ENCODE data around the gene PRDM16. TPM values are rescaled to one million over a fixed set of nuclear protein-coding genes. Genes with fewer than 3 reads are reported as not detected.
A peak's percentile ranks its signal among the peaks of the same experiment; 100 is the strongest.

PRDM16 gene
- total and polyA plus RNA-seq, 2 of the 13 experiments (the other 11 are each of a cell fraction or from before 2014, with no cell fraction given) = 0.15 to 0.81 TPM

DNA sequence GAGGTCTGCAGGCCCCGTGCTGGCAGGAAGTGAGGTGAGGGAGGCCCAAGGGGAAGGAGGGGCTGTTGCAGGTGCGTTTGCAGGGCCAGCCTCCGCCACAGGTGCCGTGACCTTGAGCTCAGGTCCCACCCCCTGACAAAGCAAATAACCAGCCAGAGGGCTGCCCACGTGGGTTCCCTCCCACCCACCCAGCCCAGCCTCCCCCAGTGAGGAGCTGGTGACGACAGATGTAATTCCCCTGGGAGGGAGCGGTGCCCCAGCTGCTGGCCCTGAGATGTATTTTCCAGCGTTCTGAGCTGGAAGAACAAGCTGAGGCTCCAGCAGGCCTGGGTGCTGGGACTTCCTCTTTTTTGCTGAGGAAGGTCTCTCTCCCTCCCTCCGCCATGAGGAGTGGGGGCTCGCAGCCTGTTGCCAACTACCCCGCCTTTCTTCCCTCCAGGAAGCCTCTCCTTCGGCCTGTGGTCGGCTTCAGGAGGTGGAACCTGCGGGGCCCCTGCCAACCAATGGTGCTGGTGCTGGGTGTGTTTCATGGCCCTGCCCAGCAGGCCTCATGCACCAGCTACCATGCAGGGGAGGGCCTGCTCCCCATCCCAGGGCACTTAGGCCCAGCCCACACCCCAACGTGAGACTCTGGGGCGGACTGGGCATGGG, 153.2 kb downstream of the PRDM16 start (continued):
- TF ChIP-seq, protein P1, sequence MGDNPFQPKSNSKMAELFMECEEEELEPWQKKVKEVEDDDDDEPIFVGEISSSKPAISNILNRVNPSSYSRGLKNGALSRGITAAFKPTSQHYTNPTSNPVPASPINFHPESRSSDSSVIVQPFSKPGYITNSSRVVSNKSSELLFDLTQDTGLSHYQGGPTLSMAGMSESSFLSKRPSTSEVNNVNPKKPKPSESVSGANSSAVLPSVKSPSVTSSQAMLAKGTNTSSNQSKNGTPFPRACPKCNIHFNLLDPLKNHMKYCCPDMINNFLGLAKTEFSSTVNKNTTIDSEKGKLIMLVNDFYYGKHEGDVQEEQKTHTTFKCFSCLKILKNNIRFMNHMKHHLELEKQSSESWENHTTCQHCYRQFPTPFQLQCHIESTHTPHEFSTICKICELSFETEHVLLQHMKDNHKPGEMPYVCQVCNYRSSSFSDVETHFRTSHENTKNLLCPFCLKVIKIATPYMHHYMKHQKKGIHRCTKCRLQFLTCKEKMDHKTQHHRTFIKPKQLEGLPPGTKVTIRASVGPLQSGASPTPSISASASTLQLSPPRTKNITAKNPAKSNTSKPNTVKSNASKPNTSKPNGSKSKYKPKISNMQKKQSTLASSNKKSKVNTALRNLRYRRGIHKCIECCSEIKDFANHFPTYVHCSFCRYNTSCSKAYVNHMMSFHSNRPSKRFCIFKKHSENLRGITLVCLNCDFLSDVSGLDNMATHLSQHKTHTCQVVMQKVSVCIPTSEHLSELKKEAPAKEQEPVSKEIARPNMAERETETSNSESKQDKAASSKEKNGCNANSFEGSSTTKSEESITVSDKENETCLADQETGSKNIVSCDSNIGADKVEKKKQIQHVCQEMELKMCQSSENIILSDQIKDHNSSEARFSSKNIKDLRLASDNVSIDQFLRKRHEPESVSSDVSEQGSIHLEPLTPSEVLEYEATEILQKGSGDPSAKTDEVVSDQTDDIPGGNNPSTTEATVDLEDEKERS (CRISPR knock-in tag; IDR thresholded peaks at IDR 0.05) = no peak
- TF ChIP-seq NR2F6 (IDR thresholded peaks at IDR 0.05) (peak; percentile 30; the same call in 1 of the 2 replicates), NR2F6 (CRISPR knock-in tag; IDR thresholded peaks at IDR 0.05) (peak; percentile 54; the same call in 1 of the 2 replicates), ZNF329 (CRISPR knock-in tag; IDR thresholded peaks at IDR 0.05; ENCODE audit: low read depth) (no peak), ARNTL (CRISPR knock-in tag; IDR thresholded peaks at IDR 0.05) (peak; percentile 90), ZNF333 (CRISPR knock-in tag; IDR thresholded peaks at IDR 0.05; ENCODE audit: borderline replicate concordance) (no peak), HOXA3 (CRISPR knock-in tag; IDR thresholded peaks at IDR 0.05) (peak; percentile 78; the same call in 1 of the 2 replicates), POLR2AphosphoS5 (IDR thresholded peaks at IDR 0.05; ENCODE audit: low read depth, low read length) (peak; percentile 67), DMAP1 (CRISPR knock-in tag; IDR thresholded peaks at IDR 0.05) (0 out of 2 replicates have a peak, but pooled peaks have one; percentile 45), ZNF230 (CRISPR knock-in tag; IDR thresholded peaks at IDR 0.05) (peak; percentile 79; the same call in 1 of the 2 replicates), ETV5 (CRISPR knock-in tag; IDR thresholded peaks at IDR 0.05; ENCODE audit: borderline replicate concordance) (peak; percentile 71), KDM4B (CRISPR knock-in tag; IDR thresholded peaks at IDR 0.05) (no peak), ZNF354B (CRISPR knock-in tag; IDR thresholded peaks at IDR 0.05) (0 out of 2 replicates have a peak, but pooled peaks have one; percentile 63), GABPB1 (CRISPR knock-in tag; IDR thresholded peaks at IDR 0.05) (peak; percentile 81), ZNF788 (CRISPR knock-in tag; IDR thresholded peaks at IDR 0.05; ENCODE audit: borderline replicate concordance) (no peak)
- TF ChIP-seq, protein P2, sequence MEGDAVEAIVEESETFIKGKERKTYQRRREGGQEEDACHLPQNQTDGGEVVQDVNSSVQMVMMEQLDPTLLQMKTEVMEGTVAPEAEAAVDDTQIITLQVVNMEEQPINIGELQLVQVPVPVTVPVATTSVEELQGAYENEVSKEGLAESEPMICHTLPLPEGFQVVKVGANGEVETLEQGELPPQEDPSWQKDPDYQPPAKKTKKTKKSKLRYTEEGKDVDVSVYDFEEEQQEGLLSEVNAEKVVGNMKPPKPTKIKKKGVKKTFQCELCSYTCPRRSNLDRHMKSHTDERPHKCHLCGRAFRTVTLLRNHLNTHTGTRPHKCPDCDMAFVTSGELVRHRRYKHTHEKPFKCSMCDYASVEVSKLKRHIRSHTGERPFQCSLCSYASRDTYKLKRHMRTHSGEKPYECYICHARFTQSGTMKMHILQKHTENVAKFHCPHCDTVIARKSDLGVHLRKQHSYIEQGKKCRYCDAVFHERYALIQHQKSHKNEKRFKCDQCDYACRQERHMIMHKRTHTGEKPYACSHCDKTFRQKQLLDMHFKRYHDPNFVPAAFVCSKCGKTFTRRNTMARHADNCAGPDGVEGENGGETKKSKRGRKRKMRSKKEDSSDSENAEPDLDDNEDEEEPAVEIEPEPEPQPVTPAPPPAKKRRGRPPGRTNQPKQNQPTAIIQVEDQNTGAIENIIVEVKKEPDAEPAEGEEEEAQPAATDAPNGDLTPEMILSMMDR (CRISPR knock-in tag; IDR thresholded peaks at IDR 0.05) = peak; percentile 44
- TF ChIP-seq, protein P3, sequence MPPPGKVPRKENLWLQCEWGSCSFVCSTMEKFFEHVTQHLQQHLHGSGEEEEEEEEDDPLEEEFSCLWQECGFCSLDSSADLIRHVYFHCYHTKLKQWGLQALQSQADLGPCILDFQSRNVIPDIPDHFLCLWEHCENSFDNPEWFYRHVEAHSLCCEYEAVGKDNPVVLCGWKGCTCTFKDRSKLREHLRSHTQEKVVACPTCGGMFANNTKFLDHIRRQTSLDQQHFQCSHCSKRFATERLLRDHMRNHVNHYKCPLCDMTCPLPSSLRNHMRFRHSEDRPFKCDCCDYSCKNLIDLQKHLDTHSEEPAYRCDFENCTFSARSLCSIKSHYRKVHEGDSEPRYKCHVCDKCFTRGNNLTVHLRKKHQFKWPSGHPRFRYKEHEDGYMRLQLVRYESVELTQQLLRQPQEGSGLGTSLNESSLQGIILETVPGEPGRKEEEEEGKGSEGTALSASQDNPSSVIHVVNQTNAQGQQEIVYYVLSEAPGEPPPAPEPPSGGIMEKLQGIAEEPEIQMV (CRISPR knock-in tag; IDR thresholded peaks at IDR 0.05; ENCODE audit: low read depth) = no peak
- TF ChIP-seq, protein P4, sequence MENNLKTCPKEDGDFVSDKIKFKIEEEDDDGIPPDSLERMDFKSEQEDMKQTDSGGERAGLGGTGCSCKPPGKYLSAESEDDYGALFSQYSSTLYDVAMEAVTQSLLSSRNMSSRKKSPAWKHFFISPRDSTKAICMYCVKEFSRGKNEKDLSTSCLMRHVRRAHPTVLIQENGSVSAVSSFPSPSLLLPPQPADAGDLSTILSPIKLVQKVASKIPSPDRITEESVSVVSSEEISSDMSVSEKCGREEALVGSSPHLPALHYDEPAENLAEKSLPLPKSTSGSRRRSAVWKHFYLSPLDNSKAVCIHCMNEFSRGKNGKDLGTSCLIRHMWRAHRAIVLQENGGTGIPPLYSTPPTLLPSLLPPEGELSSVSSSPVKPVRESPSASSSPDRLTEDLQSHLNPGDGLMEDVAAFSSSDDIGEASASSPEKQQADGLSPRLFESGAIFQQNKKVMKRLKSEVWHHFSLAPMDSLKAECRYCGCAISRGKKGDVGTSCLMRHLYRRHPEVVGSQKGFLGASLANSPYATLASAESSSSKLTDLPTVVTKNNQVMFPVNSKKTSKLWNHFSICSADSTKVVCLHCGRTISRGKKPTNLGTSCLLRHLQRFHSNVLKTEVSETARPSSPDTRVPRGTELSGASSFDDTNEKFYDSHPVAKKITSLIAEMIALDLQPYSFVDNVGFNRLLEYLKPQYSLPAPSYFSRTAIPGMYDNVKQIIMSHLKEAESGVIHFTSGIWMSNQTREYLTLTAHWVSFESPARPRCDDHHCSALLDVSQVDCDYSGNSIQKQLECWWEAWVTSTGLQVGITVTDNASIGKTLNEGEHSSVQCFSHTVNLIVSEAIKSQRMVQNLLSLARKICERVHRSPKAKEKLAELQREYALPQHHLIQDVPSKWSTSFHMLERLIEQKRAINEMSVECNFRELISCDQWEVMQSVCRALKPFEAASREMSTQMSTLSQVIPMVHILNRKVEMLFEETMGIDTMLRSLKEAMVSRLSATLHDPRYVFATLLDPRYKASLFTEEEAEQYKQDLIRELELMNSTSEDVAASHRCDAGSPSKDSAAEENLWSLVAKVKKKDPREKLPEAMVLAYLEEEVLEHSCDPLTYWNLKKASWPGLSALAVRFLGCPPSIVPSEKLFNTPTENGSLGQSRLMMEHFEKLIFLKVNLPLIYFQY (CRISPR knock-in tag; IDR thresholded peaks at IDR 0.05; ENCODE audit: borderline replicate concordance) = no peak
